Dermis microvascular lymphatic vessel endothelial cell (primary cell): ENCODE results near the gene EFTUD2. TPM values are rescaled to one million over a fixed set of nuclear protein-coding genes. Genes with fewer than 3 reads are reported as not detected.
"Not testable (repeated sequence)": the region's sequence is repeated elsewhere in the genome, so short reads cannot be mapped to it uniquely, and the experiment has no call there.

Source experiments
- DNase-seq, 2 donors: peaks; one replicate each; pipeline versions ENCODE4 v3.0.0 to v3.0.0-alpha.2; 2010; ENCODE audit warnings: low read depth in 2 of 2
- total RNA-seq: library from RNA; depleted of rRNA; stranded (reverse); fragments of >200 nt; gene quantifications from 2 replicates; pipeline ENCODE4 v1.2.1, GENCODE V29; 2014

Gene EFTUD2
- total RNA-seq, 1 donor from 2014 or later, result 145 TPM

DNA sequence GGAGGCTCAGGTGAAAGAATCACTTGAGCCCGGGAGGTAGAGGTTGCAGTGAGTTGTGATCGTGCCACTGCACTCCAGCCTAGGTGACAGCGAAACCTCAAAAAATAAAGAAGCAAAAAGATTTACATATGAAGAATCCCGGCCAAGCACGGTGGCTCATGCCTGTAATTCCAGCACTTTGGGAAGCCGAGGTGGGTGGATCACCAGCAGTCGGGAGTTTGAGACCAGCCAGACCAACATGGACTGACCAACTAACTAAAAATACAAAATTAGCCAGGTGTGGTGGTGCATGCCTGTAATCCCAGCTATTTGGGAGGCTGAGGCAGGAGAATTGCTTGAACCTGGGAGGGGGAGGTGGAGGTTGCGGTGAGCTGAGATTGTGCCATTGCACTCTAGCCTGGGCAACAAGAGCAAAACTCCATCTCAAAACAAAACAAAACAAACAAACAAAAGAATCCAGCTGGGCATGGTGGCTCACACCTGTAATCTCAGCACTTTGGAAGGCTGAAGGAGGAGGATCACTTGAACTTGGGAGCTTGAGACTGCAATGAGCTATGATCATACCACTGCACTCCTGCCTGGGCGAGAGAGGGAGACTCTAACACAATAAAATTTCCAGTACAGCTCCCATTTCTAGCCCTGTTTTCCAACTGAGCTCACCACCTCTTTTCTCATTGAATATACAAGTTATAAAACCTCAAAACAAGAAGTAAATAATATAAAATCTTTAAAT, 90.4 kb downstream of the EFTUD2 start:
- not testable (repeated sequence) for DNase-seq

DNA sequence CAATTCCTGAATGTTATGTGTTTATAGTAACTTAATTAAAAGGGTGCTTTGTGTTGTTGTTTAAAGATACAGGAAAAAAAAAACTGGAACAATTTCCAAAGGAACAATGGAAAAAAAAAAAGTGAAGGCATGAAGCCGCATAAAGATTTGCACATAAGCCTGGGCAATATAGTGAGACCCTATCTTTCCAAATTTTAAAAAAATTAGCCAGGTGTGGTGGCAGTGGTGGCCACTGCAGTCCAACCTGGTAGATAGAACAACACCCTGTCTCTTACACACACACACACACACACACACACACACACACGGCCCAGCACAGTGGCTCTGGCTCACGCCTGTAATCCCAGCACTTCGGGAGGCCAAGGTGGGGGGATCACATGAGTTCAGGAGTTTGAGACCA, 91.1 kb downstream of the EFTUD2 start:
- DNase-seq, result no peak

DNA sequence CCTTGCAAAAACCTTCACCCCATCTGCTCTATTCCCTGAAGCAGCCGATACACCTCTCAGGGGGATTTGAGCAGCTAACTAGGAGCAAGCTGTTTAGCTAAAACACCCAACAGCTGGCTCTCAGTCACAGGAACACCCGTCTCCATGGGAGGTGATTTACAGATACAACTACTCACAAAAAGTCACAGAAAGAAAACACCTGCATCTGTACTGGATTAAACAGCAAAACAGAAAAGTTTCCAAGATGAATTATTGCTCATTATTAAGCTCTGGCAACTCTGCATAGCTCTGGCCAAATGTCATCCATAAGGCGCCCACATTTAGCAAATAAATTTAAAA, 91.5 kb downstream of the EFTUD2 start:
- no peak for DNase-seq

DNA sequence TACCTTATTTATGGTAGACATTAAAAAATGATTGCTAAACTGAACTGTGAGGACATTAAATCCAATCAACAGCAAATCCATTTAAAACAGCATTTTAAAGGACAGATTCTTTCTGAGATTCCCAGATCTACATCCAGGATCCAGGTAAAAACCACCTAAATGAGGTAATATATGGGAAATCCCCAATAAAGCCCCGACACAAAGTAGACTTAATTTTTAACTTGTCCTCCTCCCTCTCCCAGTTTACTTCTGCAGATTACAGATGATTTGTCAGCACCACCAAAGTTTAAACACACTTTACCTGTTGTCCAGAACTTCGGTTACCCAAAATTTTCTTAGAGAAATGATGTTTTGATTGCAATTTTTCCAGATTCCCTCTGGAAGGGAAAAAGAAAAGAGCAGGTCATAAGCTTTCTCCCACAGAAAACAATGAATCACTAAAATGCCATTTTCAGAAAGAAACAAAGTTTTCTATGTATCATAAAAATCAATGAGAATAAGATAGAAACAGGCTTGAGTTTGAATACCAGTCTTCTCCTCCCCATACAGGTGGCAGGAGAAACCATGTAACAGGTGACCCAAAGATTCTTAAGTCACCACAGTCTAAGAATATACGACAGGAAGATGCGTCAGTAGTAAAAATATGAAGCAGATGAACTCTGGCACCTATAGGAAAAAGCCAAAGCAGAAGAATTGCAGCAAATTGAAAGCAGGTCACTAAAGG, 92.0 kb downstream of the EFTUD2 start:
- DNase-seq, result no peak

DNA sequence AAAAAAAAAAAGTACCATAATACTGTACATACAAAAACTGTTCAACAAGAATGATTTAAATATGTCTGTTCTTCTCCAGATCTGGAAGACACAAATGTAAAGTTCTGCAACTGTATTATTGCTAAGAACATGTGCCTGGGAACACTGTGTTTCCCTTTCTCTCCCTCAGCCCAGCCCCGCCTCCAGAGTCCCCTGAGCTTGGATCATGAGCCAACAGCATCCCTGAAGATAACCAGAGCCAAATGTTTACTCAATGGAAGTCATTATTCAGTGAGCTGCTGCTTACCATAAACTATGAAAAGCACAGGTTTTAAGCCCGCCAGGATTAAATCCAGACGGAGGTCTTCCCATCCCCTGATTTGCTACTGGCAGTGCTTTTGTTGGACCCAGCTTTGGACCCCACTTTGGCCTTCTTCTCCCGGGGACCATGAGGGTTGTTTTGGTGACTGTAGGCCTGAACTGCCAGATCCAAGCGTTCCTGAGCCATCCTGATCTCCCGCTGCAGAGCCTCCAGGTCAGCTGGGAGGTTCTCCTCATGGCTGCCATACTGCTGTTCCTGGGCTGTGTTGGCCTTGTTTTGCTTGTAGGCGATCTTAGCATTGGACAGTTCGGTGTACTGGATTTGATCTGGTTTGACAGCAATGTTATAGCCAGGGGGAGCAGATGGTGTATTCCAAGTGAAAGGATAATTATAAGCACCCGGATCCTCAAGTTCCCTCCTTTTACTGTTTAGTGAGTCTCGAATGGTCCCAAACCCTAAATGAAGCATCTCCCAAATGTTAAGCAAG, 94.7 kb downstream of the EFTUD2 start:
- no peak for DNase-seq

DNA sequence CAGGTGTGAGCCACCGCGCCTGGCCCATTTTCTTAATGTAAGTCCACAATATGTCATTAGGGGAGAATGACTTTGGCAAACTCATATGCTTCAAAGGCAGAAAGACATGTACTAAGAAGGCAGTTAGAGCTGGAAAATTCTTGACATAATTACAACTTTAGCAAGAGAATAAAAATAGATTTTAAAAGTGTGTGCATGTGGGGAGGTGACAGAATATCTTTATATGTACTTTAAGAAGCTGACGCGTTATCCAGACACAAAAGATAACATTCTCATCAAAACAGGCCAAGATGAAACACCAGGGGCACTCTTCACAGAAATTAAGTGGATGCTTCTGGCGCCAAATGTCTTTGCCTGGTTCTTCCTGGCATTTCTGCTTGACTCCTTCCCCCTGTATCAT, 97.4 kb downstream of the EFTUD2 start:
- no peak for DNase-seq

Other genes with a start within 250 kb of the EFTUD2 start
- gene MEIOC, start 243.0 kb downstream of the EFTUD2 start, total RNA-seq, result not detected in 2 replicates
- 22.0 and 28.4 TPM in 2 replicates for gene CCDC43, start 209.7 kb downstream of the EFTUD2 start, total RNA-seq
- 1.6 and 3.2 TPM in 2 replicates for gene DBF4B, start 190.8 kb downstream of the EFTUD2 start, total RNA-seq
- gene ADAM11, start 140.5 kb downstream of the EFTUD2 start, total RNA-seq, result 0.13 and 0.38 TPM in 2 replicates
- 3.0 and 6.7 TPM in 2 replicates for gene GJC1, start 69.2 kb downstream of the EFTUD2 start, total RNA-seq
- gene HIGD1B, start 51.6 kb downstream of the EFTUD2 start, total RNA-seq, result not detected in 2 replicates
- 0.13 TPM in 1 of 2 replicates, not detected in the other for gene GFAP, start 16.1 kb upstream of the EFTUD2 start, total RNA-seq
- 1.4 and 2.3 TPM in 2 replicates for gene KIF18B, start 48.3 kb upstream of the EFTUD2 start, total RNA-seq
- under 0.01 and 0.13 TPM in 2 replicates for gene C1QL1, start 68.9 kb upstream of the EFTUD2 start, total RNA-seq
- gene DCAKD, start 152.2 kb upstream of the EFTUD2 start, total RNA-seq, result 22.2 and 32.2 TPM in 2 replicates
- gene NMT1, start 161.9 kb upstream of the EFTUD2 start, total RNA-seq, result 82.6 and 100 TPM in 2 replicates
- gene PLCD3, start 233.1 kb upstream of the EFTUD2 start, total RNA-seq, result 12.7 and 13.0 TPM in 2 replicates
- 3.4 and 4.1 TPM in 2 replicates for gene ACBD4, start 236.2 kb upstream of the EFTUD2 start, total RNA-seq
- 4.9 and 8.2 TPM in 2 replicates for gene HEXIM1, start 249.0 kb upstream of the EFTUD2 start, total RNA-seq